T-helper 1 cell treated with Interleukin-12 subunit alpha and Interleukin-12 subunit beta and Interleukin-4 antibody, amounts not matched to agents 30 ng/mL and 1 ng/mL, for 36 hours (primary cell): ENCODE measurements around the gene MICAL3. TPM values are rescaled to one million over a fixed set of nuclear protein-coding genes. Genes with fewer than 3 reads are reported as not detected.
"Not testable (repeated sequence)": the region's sequence is repeated elsewhere in the genome, so short reads cannot be mapped to it uniquely, and the experiment has no call there.

Source experiments
- intact Hi-C: fragments of 100-400 bp; cut with micrococcal nuclease; formaldehyde crosslinking; loops from one replicate; pipeline ENCODE4 v1.15.1; 2024
- total RNA-seq: library from RNA; stranded (reverse); gene quantifications from 2 replicates; pipeline ENCODE4 v1.2.3, GENCODE V29; 2022

MICAL3 gene
- total RNA-seq, 1 donor from 2014 or later, result 45.0 TPM

GRCh38 chr22:17774926-17775685 lies 249.3 kb downstream of the MICAL3 start:
- intact Hi-C loops, result loop anchor here (5.0 to 10.0 kb wide), 2 partner anchors 377 to 560 kb away; partner anchors contain the start of genes ADA2 and USP18

DNA sequence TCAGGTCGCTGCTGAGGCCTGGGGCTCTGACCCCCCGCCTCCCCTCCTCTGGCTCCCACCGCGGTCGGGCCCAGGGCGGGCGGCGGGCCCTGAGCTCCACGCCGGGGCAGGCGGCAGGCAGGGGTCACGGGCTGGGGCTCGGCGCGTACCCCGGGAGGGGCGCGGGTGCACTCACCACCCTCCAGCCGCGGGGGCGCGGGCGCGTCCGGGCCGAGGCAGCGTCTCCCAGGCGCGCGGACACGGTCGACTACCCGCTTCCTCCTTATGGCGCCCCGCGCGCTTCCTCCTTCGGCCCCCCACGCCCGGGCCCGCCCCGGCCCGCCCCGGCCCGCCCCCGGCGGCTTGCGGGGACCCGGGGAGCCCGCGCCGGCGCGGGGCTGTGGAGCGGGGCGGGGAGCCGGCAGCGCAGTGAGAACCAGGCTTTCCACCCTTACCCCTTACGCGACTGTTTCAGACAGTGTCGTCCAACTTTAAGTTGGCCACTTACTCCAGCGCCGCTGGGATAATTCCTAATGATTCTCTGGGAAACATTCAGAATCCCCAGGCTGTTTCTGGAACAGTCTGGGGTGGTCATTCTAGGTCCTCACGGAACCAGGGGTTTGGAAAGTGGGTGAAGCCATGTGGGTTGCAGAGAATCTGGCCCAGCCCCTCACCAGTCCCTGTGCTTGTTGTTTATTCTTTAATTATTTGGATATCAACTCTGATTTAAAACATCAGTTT lies 250.0 kb downstream of the MICAL3 start, which contains the start of gene BID:
Gene BID, minus strand, starts transcription at position 264 of the 720 bp plus-strand sequence. CDS start 24,353 bp downstream, outside the sequence.
- intact Hi-C loops, result loop anchor here (10.0 kb wide), 1 partner anchor 560 kb away; the partner anchor contains the start of gene ADA2

- intact Hi-C loops, result loop anchor here (10.0 kb wide), 1 partner anchor 559 kb away; the partner anchor contains the start of gene ADA2
Measured at GRCh38 chr22:17773606-17774205, 250.7 kb downstream of the MICAL3 start.

DNA sequence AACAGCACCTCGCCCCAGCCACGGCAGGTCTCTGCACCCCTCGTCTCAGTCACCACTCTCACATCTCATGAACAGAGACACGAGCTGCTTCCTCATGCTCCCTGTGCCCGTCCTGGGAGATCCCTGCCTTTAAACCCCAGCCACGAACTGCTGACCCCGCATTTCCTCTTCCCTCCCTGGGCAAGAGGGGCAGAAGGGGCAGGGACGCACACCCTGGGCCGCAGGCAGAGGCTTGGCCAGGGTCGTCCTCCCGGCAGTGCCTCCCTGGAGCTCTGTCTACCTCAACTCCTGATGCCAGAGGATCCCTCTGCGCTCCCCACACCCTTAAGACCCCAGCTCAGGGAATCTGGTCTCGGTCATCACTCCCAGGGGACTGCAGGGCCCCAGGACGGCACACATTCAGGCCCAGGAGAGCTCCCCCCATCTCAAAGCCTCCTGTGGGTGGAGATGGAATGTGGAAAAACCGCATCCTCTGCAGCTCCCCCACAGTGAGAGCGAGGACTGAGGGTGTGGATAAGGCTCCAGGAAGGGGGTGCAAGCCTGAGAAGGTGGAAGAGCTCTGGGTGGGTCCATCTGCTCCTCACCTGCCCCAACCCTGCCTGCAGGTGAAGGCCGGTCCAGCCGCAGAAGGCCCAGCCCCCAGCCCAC lies 251.3 kb downstream of the MICAL3 start:
- intact Hi-C loops, result loop anchor here (10.0 kb wide), 1 partner anchor 558 kb away; the partner anchor contains the start of gene ADA2

DNA sequence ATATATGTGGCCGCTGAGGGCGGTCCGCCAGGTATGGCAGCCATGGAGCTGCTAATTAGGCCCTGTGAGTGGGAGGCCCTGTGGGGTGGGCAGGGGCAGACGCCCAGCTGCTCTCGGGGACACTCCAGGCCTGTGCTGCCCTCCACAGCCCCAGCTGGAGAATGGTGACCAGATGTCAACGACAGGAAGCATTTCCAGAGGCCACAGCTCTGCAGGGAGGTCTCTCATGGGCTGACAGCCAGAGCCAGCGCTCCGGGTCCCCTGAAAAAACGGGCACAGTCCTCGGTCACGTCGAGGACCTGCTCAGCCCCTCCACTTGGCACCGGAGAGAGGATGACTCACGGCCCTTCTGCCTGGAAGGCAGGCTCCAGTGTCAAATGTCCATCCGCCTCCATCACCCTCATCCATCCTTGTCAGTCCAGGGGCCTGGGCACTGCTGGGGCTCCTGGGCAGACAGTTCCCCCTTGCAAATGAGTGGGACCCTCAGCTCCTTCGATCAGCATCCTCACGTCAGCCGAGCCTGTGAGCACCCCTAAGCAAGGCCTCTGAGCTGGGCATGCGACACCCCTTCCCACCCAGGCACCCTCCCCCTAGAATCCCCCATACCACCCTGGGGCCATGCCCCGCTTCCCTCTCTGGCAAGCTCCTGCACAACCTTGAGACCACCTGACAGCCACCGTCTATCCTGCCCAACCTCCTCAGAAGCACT lies 252.0 kb downstream of the MICAL3 start:
- intact Hi-C loops, result loop anchor here (10.0 kb wide), 1 partner anchor 558 kb away; the partner anchor contains the start of gene ADA2

- intact Hi-C loops, result loop anchor here (10.0 kb wide), 1 partner anchor 556 kb away; the partner anchor contains the start of gene ADA2
Measured at GRCh38 chr22:17770180-17771077, 253.9 kb downstream of the MICAL3 start.

- intact Hi-C loops, result loop anchor here (2.0 to 10.0 kb wide), 3 partner anchors 35 to 682 kb away; partner anchors contain the start of gene ADA2
Measured at GRCh38 chr22:17769716-17770082, 254.7 kb downstream of the MICAL3 start.

DNA sequence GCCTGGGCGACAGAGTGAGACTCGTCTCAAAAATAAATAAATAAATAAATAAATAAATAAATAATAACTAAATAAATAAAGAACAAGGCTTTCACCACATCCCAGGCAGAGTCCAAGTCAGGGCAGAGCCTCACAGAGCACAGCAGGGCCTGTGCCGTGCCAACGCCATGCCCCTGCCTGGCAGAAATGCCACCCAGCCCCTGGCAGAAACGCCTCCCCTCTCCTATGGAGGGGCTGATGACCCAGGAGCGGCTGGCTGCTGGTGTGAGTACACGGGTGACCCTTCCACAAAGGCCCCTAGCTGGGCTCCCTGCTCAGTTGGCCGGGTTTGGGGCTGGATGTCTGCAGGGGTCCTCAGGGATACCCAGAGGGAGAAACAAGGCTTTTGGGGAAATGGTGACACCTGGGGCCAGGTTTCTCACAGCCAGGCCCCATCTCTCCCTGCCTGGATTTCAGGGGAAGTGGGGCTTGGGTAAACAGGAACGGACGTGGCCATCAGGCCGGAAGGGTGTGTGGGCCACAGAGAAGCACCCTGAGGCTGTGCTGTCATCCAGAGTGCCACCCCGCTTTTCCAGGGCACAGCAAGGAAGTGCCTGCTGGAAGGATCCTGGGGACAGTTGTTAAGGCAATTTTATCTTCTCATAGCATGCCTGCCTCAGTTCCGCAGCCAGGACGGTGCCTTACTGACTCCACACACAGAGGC lies 255.2 kb downstream of the MICAL3 start:
- intact Hi-C loops, result loop anchor here (2.0 to 5.0 kb wide), 2 partner anchors 34 to 682 kb away; no protein-coding TSS in a partner anchor

DNA sequence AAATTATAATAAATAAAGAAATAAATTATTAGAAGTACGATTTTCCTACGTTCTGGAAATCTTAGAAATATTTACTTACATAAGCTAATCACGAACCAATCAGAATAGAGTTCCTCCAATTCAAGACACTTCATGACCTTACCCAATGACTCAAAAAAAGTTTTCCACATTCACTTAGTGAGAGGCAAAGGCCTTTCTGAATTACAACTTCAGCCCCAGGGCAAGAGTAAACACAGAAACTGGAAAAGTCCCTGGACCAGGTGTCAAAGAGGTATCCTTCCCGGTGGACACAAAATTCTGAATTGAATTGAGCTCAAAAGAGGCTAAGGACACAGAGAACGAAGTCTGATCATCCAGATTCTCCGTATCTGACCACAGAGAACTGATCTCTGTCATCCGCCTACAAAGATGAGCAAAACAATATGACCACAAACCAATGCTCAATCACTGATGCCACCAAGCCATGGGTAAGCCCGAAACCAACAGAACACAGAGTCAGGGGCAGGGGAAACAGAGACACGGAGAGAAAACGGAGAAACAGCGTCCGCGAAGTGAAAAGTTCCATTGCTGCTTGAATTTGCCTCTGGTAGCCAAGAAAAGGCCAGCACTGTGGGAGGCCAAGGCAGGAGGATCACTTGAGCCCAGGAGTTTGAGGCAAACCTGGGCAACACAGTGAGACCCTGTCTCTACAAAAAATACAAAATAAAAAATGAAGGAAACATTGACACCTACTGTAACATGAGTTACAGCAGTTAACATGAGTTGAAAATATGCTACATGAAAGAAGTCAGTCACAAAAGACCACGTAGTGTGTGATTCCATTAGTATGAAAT lies 256.9 kb downstream of the MICAL3 start:
- intact Hi-C loops, result loop anchor here (1.0 to 5.0 kb wide), 4 partner anchors 10 to 680 kb away; no protein-coding TSS in a partner anchor

DNA sequence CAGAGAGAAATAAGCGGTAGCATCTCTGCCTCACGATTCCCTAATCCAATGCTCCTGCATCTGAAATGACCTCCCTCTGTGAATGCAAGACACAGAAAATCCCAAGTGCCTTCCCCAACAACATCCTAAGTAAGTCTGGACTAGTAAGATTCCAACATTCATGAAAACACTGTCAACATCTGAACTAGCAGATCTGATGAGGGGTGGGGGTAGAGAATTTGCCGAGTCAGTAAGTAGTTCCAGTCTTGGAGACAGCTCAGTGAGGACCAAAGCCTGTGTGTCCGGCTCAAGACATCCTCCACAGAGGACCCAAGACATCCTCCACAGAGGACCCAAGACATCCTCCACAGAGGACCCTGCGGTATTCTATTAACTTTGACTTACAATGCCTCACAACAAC lies 259.5 kb downstream of the MICAL3 start:
- intact Hi-C loops, result loop anchor here (5.0 kb wide), 1 partner anchor 678 kb away; no protein-coding TSS in a partner anchor

DNA sequence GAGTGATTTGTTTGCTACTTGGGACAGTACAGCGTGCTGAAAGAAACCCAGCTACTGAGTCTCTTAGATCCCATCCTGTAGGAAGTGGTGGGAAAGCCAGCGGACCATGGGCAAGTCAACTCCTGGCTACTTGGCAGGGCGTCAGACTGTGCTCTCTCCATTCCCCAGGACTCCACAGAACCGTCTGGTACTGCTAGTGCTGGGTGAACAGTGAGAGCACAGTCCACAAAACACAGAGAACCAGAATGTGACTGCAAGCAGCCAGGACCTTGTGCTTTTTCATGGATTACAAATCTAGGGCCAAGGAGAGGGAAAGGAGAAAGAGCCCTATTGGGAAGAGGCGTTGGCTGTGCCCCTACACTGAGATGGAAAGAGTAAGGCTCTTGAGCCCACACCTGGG lies 260.3 kb downstream of the MICAL3 start:
- intact Hi-C loops, result no loop called here

GRCh38 chr22:17763442-17763841 lies 260.9 kb downstream of the MICAL3 start:
- intact Hi-C loops, result not testable (repeated sequence)

DNA sequence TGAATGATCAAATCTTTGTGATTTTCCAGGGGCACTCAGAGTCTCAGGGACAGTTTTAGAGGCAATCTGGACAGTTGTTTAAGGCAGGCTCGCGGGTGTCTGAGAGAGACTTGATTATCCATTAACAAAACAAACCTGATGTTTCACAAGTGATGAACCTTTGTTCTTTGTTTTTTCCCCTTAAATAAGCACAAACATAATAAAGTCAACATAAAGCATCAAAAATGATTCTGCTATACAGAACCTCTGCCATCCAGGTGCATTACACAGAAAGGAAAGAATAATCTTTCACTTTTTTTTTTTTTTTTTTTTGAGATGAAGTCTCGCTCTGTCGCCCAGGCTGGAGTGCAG lies 263.2 kb downstream of the MICAL3 start:
- intact Hi-C loops, result no loop called here

DNA sequence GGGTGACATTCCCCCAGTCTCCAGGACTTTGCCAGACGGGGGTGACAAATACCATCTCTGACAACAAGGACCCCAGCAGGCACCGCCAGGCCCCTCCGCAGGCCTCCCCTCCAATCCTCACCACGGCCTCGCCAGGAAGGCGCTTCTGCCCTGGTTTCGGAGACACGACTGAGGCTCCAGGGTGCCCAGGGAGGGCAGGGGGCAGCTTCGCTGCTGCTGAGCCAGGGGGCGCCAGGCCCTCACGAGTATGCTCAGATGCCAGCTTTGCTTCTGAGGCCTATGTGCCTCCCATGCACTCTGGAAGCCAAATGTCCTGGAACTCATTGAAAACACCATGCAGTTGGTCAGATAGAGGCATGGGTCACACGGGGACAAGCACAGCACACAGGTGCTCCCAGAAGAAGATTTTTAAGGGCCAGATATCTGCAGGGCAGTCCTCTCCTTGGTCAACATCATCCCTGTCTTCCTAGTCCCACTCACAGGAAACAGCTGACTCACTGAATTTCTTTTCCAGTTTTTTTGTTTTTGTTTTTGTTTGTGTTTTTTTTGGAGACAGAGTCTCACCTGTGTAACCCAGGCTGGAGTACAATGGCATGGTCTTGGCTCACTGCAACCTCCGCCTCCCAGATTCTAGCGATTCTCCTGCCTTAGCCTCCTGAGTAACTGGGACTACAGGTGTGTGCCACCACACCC lies 270.0 kb downstream of the MICAL3 start:
- intact Hi-C loops, result loop anchor here (1.0 kb wide), 1 partner anchor 322 kb away; no protein-coding TSS in a partner anchor

DNA sequence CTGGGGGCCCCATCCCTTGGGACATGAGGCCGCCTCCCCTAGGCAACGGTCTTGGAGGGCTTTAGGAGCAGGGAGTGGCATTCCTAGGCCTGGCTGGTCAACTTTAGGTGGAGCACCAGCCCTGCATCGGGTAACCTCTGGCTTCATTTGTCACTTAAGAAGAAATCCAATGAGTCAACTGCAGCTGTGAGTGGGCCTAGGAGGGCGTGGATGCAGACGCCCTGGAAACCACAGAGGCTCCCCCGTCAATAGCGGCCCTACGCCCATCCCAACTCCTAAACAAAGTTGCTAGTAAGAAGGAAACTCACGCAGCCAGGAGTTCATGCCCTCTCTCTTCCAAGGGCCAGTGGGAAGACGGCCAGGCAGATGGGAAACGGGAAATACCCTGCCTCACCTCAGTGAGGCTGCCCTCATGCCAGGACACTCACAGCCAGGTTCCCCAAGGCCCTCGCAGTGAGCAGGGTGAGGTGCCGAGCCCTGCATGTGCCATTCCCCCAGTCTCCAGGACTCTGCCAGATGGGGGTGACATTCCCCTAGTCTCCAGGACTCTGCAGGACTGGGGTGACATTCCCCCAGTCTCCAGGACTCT lies 270.9 kb downstream of the MICAL3 start:
- intact Hi-C loops, result no loop called here

GRCh38 chr22:17751596-17751995 lies 272.8 kb downstream of the MICAL3 start:
- intact Hi-C loops, result no loop called here
